GM12878 (cell line): ENCODE results near the gene SFXN5.
A peak's percentile ranks its signal among the peaks of the same experiment; 100 is the strongest.

Experiments
- ATF2 ChIP-seq: IDR thresholded peaks from 2 replicates; pipeline ENCODE4 v1.6.1; 2012; ENCODE audit warnings: low read length, inconsistent platforms
- BCL3 ChIP-seq: IDR thresholded peaks from 2 replicates; pipeline ENCODE4 v1.6.1; 2011; ENCODE audit warnings: borderline replicate concordance, low read depth, mild to moderate bottlenecking, moderate library complexity, low read length; ENCODE audit not compliant: insufficient read depth, poor library complexity, severe bottlenecking
- CTCF ChIP-seq, 3 experiments: IDR thresholded peaks in 2 of 3; conservative IDR thresholded peaks in 1 of 3; 2 replicates each; pipeline ENCODE4 v1.5.1; 2011; ENCODE audit warnings: low read depth in 3 of 3, low read length in 3 of 3, mild to moderate bottlenecking in 3 of 3, control low read depth in 2 of 3, moderate library complexity in 2 of 3, inconsistent platforms in 1 of 3, mixed read lengths in 1 of 3; ENCODE audit not compliant: control insufficient read depth in 2 of 3, insufficient read depth in 1 of 3; ENCODE audit errors: extremely low read depth in 1 of 3
- NFYA ChIP-seq: IDR thresholded peaks from 2 replicates; pipeline ENCODE4 v1.6.1; 2011; ENCODE audit warnings: low read depth, mild to moderate bottlenecking, low read length, improper control_type of control experiment, borderline replicate concordance
- RB1 ChIP-seq: fragments of 450-650 bp; formaldehyde crosslinking; IDR thresholded peaks from 2 replicates; pipeline ENCODE4 v1.6.1; 2017; ENCODE audit warnings: mild to moderate bottlenecking, borderline replicate concordance
- RFX5 ChIP-seq: IDR thresholded peaks from 2 replicates; pipeline ENCODE4 v1.6.1; 2011; ENCODE audit warnings: low read depth, low read length, improper control_type of control experiment
- SMC3 ChIP-seq: IDR thresholded peaks from 2 replicates; pipeline ENCODE4 v1.6.1; 2011; ENCODE audit warnings: low read length, improper control_type of control experiment, borderline replicate concordance
- TARDBP ChIP-seq: IDR thresholded peaks from 2 replicates; pipeline ENCODE4 v1.6.1; 2016; ENCODE audit warnings: borderline replicate concordance
- TCF7 ChIP-seq: IDR thresholded peaks from 2 replicates; pipeline ENCODE4 v1.6.1; 2014; ENCODE audit warnings: antibody characterized with exemption, borderline replicate concordance
- YBX1 ChIP-seq: fragments of 450-650 bp; IDR thresholded peaks from 2 replicates; pipeline ENCODE4 v1.6.1; 2016; ENCODE audit warnings: antibody characterized with exemption
- ZNF274 ChIP-seq: IDR thresholded peaks from one replicate; pipeline ENCODE4 v1.8.0; 2011; ENCODE audit not compliant: insufficient read length, insufficient read depth

- TF ChIP-seq CTCF (IDR thresholded peaks at IDR 0.05 in 2 of 3, conservative IDR thresholded peaks at IDR 0.05 in 1 of 3; ENCODE audit: control insufficient read depth in 2 of 3, extremely low read depth in 1 of 3, insufficient read depth in 1 of 3, low read depth in 3 of 3, low read length in 3 of 3) (peak; percentile 87 to 93 (median 92); a peak in 5 of 6 replicates), RFX5 (no peak), TARDBP (no peak), NFYA (no peak), RB1 (peak; percentile 28; the same call in 1 of the 2 replicates), ZNF274 (no peak), TCF7 (no peak), BCL3 (no peak), YBX1 (no peak), ATF2 (no peak), SMC3 (peak; percentile 88)
These were observed 178.9 kb downstream of the SFXN5 start for GRCh38 chr2:72892506-72893173.
